ENCODE results near the gene VLDLR.

The VLDLR gene

DNA sequence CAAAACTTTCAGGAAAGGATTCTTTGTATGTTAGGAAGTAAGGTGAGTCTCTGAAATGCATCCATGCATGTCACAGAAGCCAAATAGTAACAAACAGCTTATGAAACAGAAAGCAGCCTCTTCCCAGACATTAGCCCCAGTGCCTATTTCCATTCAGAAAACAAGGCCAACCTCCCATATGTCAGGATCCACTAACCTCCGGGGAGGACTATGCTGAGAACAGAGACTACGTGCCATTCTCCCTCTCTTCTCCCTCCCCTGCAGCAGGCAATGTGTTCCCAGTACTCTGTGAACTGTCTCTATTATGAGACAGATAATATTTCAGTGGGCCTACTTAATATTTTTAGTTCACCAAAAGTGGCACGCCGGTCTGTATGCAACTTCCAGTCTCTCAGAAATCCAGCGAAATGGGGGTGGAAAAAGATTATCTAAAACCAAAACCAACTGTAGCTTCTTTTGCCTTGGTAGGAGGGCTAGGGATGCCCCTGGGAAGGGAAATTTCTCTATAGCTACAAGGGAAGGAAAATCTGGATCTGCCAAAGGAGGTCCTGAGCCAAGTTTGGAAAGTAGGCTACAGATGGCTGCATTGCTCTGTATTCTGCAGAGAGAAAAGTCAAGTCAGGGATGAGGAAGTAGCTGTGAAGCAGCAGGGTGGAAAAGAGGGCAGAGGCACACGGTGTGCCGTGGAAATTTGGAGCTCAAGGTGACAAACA lies 42.0 kb downstream of the VLDLR start:
- DNase-seq (ENCODE audit: low spot score) = no peak
- Mint-ChIP-seq H3K4me3 (no peak overlapping the region), H3K36me3 (ENCODE audit: low read depth) (no peaks in the 10 kb centered on the region), H3K9me3 (peaks cover 4% of the 10 kb centered on the region), H3K27me3 (ENCODE audit: low read depth) (no peaks in the 10 kb centered on the region), H3K4me1 (ENCODE audit: low read depth) (peaks cover 19% of the 10 kb centered on the region), H3K27ac (no peak overlapping the region)

GRCh38 chr9:2664174-2665065 lies 42.8 kb downstream of the VLDLR start:
- DNase-seq (ENCODE audit: low spot score) = no peak
- Mint-ChIP-seq H3K27me3 (ENCODE audit: low read depth) (no peaks in the 10 kb centered on the region), H3K27ac (no peak overlapping the region), H3K4me1 (ENCODE audit: low read depth) (peaks cover 19% of the 10 kb centered on the region), H3K4me3 (no peak overlapping the region), H3K9me3 (peaks cover 4% of the 10 kb centered on the region), H3K36me3 (ENCODE audit: low read depth) (no peaks in the 10 kb centered on the region)

DNA sequence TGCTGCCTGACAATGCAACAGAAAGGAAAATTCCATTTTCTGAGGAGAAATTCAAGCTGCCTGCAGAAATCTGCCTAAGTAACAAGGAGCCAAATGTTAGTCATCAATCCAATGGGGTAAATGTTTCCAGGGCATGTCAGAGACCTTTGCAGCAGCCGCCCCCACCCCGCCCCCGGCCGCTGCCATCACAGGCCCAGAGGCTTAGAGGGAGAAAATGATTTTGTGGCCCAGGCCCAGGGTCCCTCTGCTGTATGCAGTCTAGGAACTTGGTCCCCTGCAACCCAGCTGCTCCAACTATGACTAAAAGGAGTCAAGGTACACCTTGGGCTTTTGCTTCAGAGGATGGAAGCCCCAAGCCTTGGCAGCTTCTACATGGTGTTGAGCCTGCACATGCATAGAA lies 45.0 kb downstream of the VLDLR start:
- H3K9me3 Mint-ChIP-seq = peaks cover 4% of the 10 kb centered on the region
- H3K36me3 Mint-ChIP-seq (ENCODE audit: low read depth) = no peaks in the 10 kb centered on the region
- no peak overlapping the region for H3K4me3 Mint-ChIP-seq
- no peaks in the 10 kb centered on the region for H3K27me3 Mint-ChIP-seq (ENCODE audit: low read depth)
- H3K4me1 Mint-ChIP-seq (ENCODE audit: low read depth) = peaks cover 19% of the 10 kb centered on the region
- DNase-seq (ENCODE audit: low spot score) = no peak
- H3K27ac Mint-ChIP-seq = no peak overlapping the region

GRCh38 chr9:2673161-2673560 lies 51.6 kb downstream of the VLDLR start:
- H3K27me3 Mint-ChIP-seq (ENCODE audit: low read depth) = peaks cover 5% of the 10 kb centered on the region
- H3K4me1 Mint-ChIP-seq (ENCODE audit: low read depth) = no peaks in the 10 kb centered on the region
- no peak overlapping the region for H3K4me3 Mint-ChIP-seq
- no peaks in the 10 kb centered on the region for H3K9me3 Mint-ChIP-seq
- DNase-seq (ENCODE audit: low spot score) = no peak
- H3K27ac Mint-ChIP-seq = no peak overlapping the region
- no peaks in the 10 kb centered on the region for H3K36me3 Mint-ChIP-seq (ENCODE audit: low read depth)

DNA sequence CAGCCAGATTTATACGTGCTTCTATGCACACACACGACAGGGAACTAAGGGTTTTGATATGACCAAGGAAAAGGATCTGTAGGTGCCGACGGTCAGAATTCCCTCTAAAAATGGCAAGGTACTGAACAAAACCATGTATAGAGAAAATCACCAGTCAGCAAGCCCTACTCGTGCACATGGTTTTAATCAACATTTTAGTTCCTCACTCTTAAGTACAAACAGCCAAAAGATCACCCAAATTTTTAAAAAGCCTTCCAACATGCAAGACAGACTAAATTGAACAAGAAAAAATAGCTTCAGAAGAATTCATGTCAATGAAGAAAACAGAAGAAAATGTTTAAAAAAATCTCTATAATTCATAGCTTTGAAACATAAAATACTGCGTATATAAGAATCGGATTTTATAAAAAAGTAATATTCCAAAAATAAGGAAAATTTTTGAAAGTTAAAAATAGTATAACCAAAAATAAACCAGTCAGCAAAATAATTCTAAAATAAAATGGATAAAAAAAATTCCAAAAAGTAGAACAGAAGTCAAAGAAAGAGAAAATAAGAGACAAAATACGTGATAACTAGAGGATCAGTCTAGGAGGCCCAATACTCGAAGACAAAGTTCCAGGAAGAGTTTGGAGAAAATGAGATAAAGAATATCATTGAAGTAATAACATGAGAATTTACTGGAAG lies 52.7 kb downstream of the VLDLR start:
- peaks cover 5% of the 10 kb centered on the region for H3K27me3 Mint-ChIP-seq (ENCODE audit: low read depth)
- DNase-seq (ENCODE audit: low spot score) = no peak
- no peaks in the 10 kb centered on the region for H3K36me3 Mint-ChIP-seq (ENCODE audit: low read depth)
- no peak overlapping the region for H3K4me3 Mint-ChIP-seq
- H3K9me3 Mint-ChIP-seq = no peaks in the 10 kb centered on the region
- H3K27ac Mint-ChIP-seq = no peak overlapping the region
- H3K4me1 Mint-ChIP-seq (ENCODE audit: low read depth) = no peaks in the 10 kb centered on the region

DNA sequence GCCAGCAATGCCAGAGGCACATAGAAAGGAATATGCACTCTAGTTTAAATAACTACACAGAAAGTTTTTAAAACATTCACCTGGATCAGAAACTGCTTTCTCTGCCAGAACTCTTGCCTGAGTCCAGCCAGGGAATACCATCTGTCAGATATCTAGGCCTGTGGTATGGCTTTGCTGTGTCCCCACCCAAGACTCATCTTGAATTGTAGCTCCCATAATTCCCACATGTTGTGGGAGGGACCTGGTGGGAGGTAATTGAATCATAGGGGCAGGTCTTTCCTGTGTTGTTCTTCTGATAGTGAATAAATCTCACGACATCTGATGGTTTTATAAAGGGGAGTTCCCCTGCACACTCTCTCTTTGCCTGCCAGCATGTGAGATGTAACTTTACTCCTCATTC lies 54.2 kb downstream of the VLDLR start:
- Mint-ChIP-seq H3K9me3 (no peaks in the 10 kb centered on the region), H3K27me3 (ENCODE audit: low read depth) (peaks cover 5% of the 10 kb centered on the region), H3K4me1 (ENCODE audit: low read depth) (no peaks in the 10 kb centered on the region), H3K36me3 (ENCODE audit: low read depth) (no peaks in the 10 kb centered on the region), H3K27ac (no peak overlapping the region), H3K4me3 (no peak overlapping the region)
- DNase-seq (ENCODE audit: low spot score) = no peak

DNA sequence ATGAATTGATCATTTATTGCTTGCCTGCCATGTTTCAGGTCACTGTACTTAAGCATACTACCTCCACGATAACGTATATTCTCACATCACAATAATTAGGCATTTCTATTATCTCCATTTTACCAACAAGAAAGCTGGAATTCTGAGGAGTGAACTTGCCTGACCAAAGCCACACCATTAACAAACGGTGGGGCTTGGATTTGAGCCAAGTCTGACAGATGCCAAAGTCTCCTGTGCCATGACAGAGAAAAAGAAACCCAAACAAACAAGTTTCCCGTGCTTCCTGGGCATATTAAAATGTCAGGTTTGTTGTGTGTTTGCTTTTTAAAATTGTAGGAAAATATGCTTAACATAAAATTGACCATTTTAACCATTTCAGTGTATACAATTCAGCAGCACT lies 54.9 kb downstream of the VLDLR start:
- Mint-ChIP-seq H3K36me3 (ENCODE audit: low read depth) (no peaks in the 10 kb centered on the region), H3K4me1 (ENCODE audit: low read depth) (no peaks in the 10 kb centered on the region), H3K9me3 (no peaks in the 10 kb centered on the region), H3K27ac (no peak overlapping the region), H3K27me3 (ENCODE audit: low read depth) (peaks cover 5% of the 10 kb centered on the region), H3K4me3 (no peak overlapping the region)
- DNase-seq (ENCODE audit: low spot score) = no peak

- H3K27ac Mint-ChIP-seq = no peak overlapping the region
- no peak for DNase-seq (ENCODE audit: low spot score)
- H3K27me3 Mint-ChIP-seq (ENCODE audit: low read depth) = peaks cover 5% of the 10 kb centered on the region
- H3K9me3 Mint-ChIP-seq = no peaks in the 10 kb centered on the region
- H3K4me3 Mint-ChIP-seq = no peak overlapping the region
- H3K36me3 Mint-ChIP-seq (ENCODE audit: low read depth) = no peaks in the 10 kb centered on the region
- no peaks in the 10 kb centered on the region for H3K4me1 Mint-ChIP-seq (ENCODE audit: low read depth)
Measured at GRCh38 chr9:2677915-2678889, 56.6 kb downstream of the VLDLR start.

DNA sequence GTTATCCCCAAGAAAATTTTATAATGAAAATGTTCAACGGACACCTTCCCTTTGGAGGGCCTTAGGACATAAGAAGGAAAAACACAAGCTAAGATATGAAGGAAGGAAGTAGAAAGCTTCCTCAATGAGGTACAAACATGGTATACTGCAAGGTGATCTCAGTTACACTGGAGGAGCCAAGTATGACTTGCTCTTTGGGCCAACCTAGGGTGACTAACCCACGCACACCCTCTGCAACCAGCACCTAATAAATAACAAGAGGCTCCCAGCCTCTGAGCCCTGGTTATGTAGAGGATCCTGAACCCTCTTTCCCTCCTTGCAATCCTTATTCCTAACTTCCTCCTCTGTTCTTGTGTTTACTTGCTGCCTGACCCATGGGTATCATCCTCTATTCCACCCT lies 57.4 kb downstream of the VLDLR start:
- Mint-ChIP-seq H3K4me3 (no peak overlapping the region), H3K27ac (no peak overlapping the region), H3K4me1 (ENCODE audit: low read depth) (no peaks in the 10 kb centered on the region), H3K27me3 (ENCODE audit: low read depth) (peaks cover 5% of the 10 kb centered on the region), H3K36me3 (ENCODE audit: low read depth) (no peaks in the 10 kb centered on the region), H3K9me3 (no peaks in the 10 kb centered on the region)
- no peak for DNase-seq (ENCODE audit: low spot score)

- Mint-ChIP-seq H3K36me3 (ENCODE audit: low read depth) (no peaks in the 10 kb centered on the region), H3K9me3 (no peaks in the 10 kb centered on the region), H3K27ac (no peak overlapping the region), H3K4me1 (ENCODE audit: low read depth) (no peaks in the 10 kb centered on the region), H3K27me3 (ENCODE audit: low read depth) (peaks cover 5% of the 10 kb centered on the region), H3K4me3 (no peak overlapping the region)
- DNase-seq (ENCODE audit: low spot score) = no peak
Measured at GRCh38 chr9:2681981-2682380, 60.4 kb downstream of the VLDLR start.

DNA sequence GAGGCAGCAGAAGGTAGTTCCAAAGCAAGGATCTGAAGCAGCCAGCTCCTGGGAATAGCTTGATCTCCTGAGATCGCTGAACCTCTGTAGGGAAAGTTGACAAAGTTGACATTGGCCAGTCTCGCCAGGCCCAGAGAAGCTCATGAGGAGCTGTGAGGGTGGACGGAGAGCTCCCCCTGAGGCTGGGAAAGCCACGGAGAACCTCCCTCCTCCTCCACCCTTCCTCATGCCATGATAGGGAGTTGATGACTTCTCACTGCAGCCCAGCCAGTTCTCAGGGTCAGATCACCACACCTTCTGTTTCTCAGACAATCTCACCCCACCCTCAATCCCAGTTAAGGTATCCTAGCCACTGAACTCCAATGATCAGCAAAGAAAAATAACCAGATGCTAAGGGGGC lies 65.3 kb downstream of the VLDLR start:
- Mint-ChIP-seq H3K4me1 (ENCODE audit: low read depth) (no peaks in the 10 kb centered on the region), H3K27me3 (ENCODE audit: low read depth) (no peaks in the 10 kb centered on the region), H3K36me3 (ENCODE audit: low read depth) (no peaks in the 10 kb centered on the region), H3K27ac (no peak overlapping the region), H3K4me3 (no peak overlapping the region), H3K9me3 (no peaks in the 10 kb centered on the region)
- DNase-seq (ENCODE audit: low spot score) = no peak

DNA sequence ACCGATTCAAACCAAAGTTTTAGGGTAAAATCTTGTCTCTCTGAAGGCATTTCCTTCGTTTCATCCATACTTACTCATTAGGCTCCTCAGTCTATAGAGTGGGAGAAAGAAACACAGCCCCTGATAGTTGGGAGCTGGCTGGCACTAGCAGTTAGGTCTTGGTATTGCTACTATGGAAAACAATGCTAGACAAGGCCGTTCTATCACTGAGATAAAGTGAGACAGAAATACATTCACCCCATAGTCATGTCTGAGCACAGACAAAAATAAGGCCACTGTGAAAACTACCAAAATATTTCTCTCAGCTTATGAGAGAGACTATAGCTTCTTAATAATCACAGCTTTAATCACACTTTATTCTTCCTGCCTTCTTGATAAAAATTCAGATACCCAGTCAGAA lies 67.0 kb downstream of the VLDLR start:
- H3K9me3 Mint-ChIP-seq = no peaks in the 10 kb centered on the region
- H3K27me3 Mint-ChIP-seq (ENCODE audit: low read depth) = no peaks in the 10 kb centered on the region
- no peak overlapping the region for H3K27ac Mint-ChIP-seq
- H3K4me3 Mint-ChIP-seq = no peak overlapping the region
- H3K36me3 Mint-ChIP-seq (ENCODE audit: low read depth) = no peaks in the 10 kb centered on the region
- no peaks in the 10 kb centered on the region for H3K4me1 Mint-ChIP-seq (ENCODE audit: low read depth)
- no peak for DNase-seq (ENCODE audit: low spot score)

GRCh38 chr9:2691212-2691611 lies 69.6 kb downstream of the VLDLR start:
- Mint-ChIP-seq H3K4me3 (no peak overlapping the region), H3K9me3 (no peaks in the 10 kb centered on the region), H3K27ac (no peak overlapping the region), H3K27me3 (ENCODE audit: low read depth) (no peaks in the 10 kb centered on the region), H3K4me1 (ENCODE audit: low read depth) (no peaks in the 10 kb centered on the region), H3K36me3 (ENCODE audit: low read depth) (no peaks in the 10 kb centered on the region)
- DNase-seq (ENCODE audit: low spot score) = no peak

Measured in T-helper 2 cell treated with Interferon-gamma antibody and Interleukin-4, amounts not matched to agents 5 μg/mL and 100 μg/mL, for 36 hours (primary cell).